Karpas-422 (cell line): ENCODE measurements around the gene ADAP2. TPM values are rescaled to one million over a fixed set of nuclear protein-coding genes. Genes with fewer than 3 reads are reported as not detected.

ENCODE experiments used
- DNase-seq: peaks from one replicate; pipeline ENCODE4 v3.0.0-alpha.2; 2015
- H2AFZ ChIP-seq: fragments of 200-600 bp; sonication (generic); 2 replicates; pipeline ENCODE4 v1.6.1; 2014; ENCODE audit warnings: antibody characterized with exemption, low read length, mixed read lengths
- H3K27ac ChIP-seq: fragments of 200-600 bp; sonication (generic); 2 replicates; pipeline ENCODE4 v1.5.1; 2014; ENCODE audit warnings: mild to moderate bottlenecking, low read length, moderate library complexity
- H3K27me3 ChIP-seq: fragments of 200-600 bp; sonication (generic); 2 replicates; pipeline ENCODE4 v1.6.1; 2014; ENCODE audit warnings: low read length, mixed read lengths
- H3K36me3 ChIP-seq: fragments of 200-600 bp; sonication (generic); 2 replicates; pipeline ENCODE4 v1.6.1; 2014; ENCODE audit warnings: low read length, mixed read lengths; ENCODE audit not compliant: insufficient read depth
- H3K4me1 ChIP-seq: fragments of 200-600 bp; sonication (generic); 2 replicates; pipeline ENCODE4 v1.6.1; 2014; ENCODE audit warnings: mild to moderate bottlenecking, low read length, mixed read lengths
- H3K4me2 ChIP-seq: fragments of 200-600 bp; sonication (generic); 2 replicates; pipeline ENCODE4 v1.6.1; 2014; ENCODE audit warnings: low read length, low read depth, mild to moderate bottlenecking; ENCODE audit not compliant: poor library complexity, severe bottlenecking
- H3K4me3 ChIP-seq: fragments of 200-600 bp; sonication (generic); 2 replicates; pipeline ENCODE4 v1.5.1; 2014; ENCODE audit warnings: mild to moderate bottlenecking, antibody characterized with exemption, low read length, mixed read lengths
- H3K79me2 ChIP-seq: fragments of 200-600 bp; sonication (generic); 2 replicates; pipeline ENCODE4 v1.6.1; 2014; ENCODE audit warnings: mild to moderate bottlenecking, low read length, mixed read lengths
- H3K9ac ChIP-seq: fragments of 200-600 bp; sonication (generic); 2 replicates; pipeline ENCODE4 v1.6.0; 2014; ENCODE audit warnings: low read length
- H3K9me2 ChIP-seq: fragments of 200-600 bp; sonication (generic), shearing (Covaris generic); replicated peaks from 2 replicates; pipeline ENCODE4 v1.6.0; 2014; ENCODE audit warnings: mild to moderate bottlenecking, low read length, moderate library complexity; ENCODE audit not compliant: insufficient read depth
- H3K9me3 ChIP-seq: fragments of 300-700, 200-600 bp; sonication (generic); 2 replicates; pipeline ENCODE4 v1.6.1; 2014; ENCODE audit warnings: low read length, mixed read lengths
- H4K20me1 ChIP-seq: fragments of 200-600 bp; sonication (generic); 2 replicates; pipeline ENCODE4 v1.6.1; 2014; ENCODE audit warnings: mild to moderate bottlenecking, antibody characterized with exemption, low read length, low read depth; ENCODE audit not compliant: insufficient read depth
- total RNA-seq: library from RNA; depleted of rRNA; stranded (reverse); fragments of >200 nt; shearing (Covaris generic); gene quantifications from 2 replicates; pipeline ENCODE4 v1.2.3, GENCODE V29; 2014; ENCODE audit warnings: low replicate concordance

ADAP2 gene
- total RNA-seq, 1 experiment from 2014 or later = 5.0 TPM

GRCh38 chr17:30992551-30992950 lies 70.8 kb downstream of the ADAP2 start:
- no peak overlapping the region for H3K9ac ChIP-seq
- H3K27me3 ChIP-seq = no peaks in the 10 kb centered on the region
- H3K27ac ChIP-seq = no peak overlapping the region
- no peak overlapping the region for H2AFZ ChIP-seq
- peaks cover 23% of the 10 kb centered on the region; the same call in 1 of the 2 replicates for H3K36me3 ChIP-seq
- no peak for DNase-seq
- no peaks in the 10 kb centered on the region for H3K9me3 ChIP-seq
- peaks cover 13% of the 10 kb centered on the region; the same call in 1 of the 2 replicates for H3K79me2 ChIP-seq
- no peaks in the 10 kb centered on the region for H3K4me1 ChIP-seq
- H3K4me3 ChIP-seq = no peak overlapping the region
- no peak overlapping the region for H3K4me2 ChIP-seq
- H3K9me2 ChIP-seq = no peaks in the 10 kb centered on the region
- H4K20me1 ChIP-seq = no peaks in the 10 kb centered on the region

- H3K4me3 ChIP-seq = no peak overlapping the region
- no peaks in the 10 kb centered on the region for H3K27me3 ChIP-seq
- H3K4me1 ChIP-seq = no peaks in the 10 kb centered on the region
- no peak overlapping the region for H2AFZ ChIP-seq
- no peaks in the 10 kb centered on the region for H4K20me1 ChIP-seq
- no peak for DNase-seq
- peaks cover 6% of the 10 kb centered on the region; the same call in 1 of the 2 replicates for H3K79me2 ChIP-seq
- peaks cover 27% of the 10 kb centered on the region for H3K36me3 ChIP-seq
- no peaks in the 10 kb centered on the region for H3K9me2 ChIP-seq
- no peak overlapping the region for H3K4me2 ChIP-seq
- H3K9me3 ChIP-seq = no peaks in the 10 kb centered on the region
- no peak overlapping the region for H3K27ac ChIP-seq
- no peak overlapping the region for H3K9ac ChIP-seq
These were observed 73.6 kb downstream of the ADAP2 start for GRCh38 chr17:30995347-30995746.

GRCh38 chr17:30996486-30996885 lies 74.7 kb downstream of the ADAP2 start:
- Histone ChIP-seq H3K36me3 (peaks cover 20% of the 10 kb centered on the region), H3K9me3 (no peaks in the 10 kb centered on the region), H3K4me3 (no peak overlapping the region), H2AFZ (no peak overlapping the region), H3K4me1 (no peaks in the 10 kb centered on the region), H3K27me3 (no peaks in the 10 kb centered on the region), H4K20me1 (no peaks in the 10 kb centered on the region), H3K4me2 (no peak overlapping the region), H3K79me2 (no peaks in the 10 kb centered on the region), H3K9me2 (no peaks in the 10 kb centered on the region), H3K9ac (no peak overlapping the region), H3K27ac (no peak overlapping the region)
- DNase-seq = no peak

- Histone ChIP-seq H3K27me3 (no peaks in the 10 kb centered on the region), H3K9me2 (no peaks in the 10 kb centered on the region), H3K4me1 (no peaks in the 10 kb centered on the region), H3K9ac (no peak overlapping the region), H3K36me3 (peaks cover 20% of the 10 kb centered on the region), H3K27ac (no peak overlapping the region), H3K79me2 (no peaks in the 10 kb centered on the region), H3K4me3 (no peak overlapping the region), H2AFZ (no peak overlapping the region), H3K9me3 (no peaks in the 10 kb centered on the region), H3K4me2 (no peak overlapping the region), H4K20me1 (no peaks in the 10 kb centered on the region)
- DNase-seq = no peak
These were observed 75.5 kb downstream of the ADAP2 start for GRCh38 chr17:30997270-30997669.

- H4K20me1 ChIP-seq = no peaks in the 10 kb centered on the region
- H2AFZ ChIP-seq = no peak overlapping the region
- no peaks in the 10 kb centered on the region for H3K79me2 ChIP-seq
- no peak overlapping the region for H3K27ac ChIP-seq
- no peaks in the 10 kb centered on the region for H3K9me3 ChIP-seq
- DNase-seq = no peak
- no peak overlapping the region for H3K9ac ChIP-seq
- H3K9me2 ChIP-seq = no peaks in the 10 kb centered on the region
- H3K36me3 ChIP-seq = peaks cover 20% of the 10 kb centered on the region
- H3K4me1 ChIP-seq = no peaks in the 10 kb centered on the region
- no peak overlapping the region for H3K4me3 ChIP-seq
- no peak overlapping the region for H3K4me2 ChIP-seq
- H3K27me3 ChIP-seq = no peaks in the 10 kb centered on the region
These were observed 76.1 kb downstream of the ADAP2 start for GRCh38 chr17:30997842-30998241.

GRCh38 chr17:31002047-31002446 lies 80.3 kb downstream of the ADAP2 start:
- H3K4me3 ChIP-seq = no peak overlapping the region
- no peaks in the 10 kb centered on the region for H3K9me3 ChIP-seq
- H3K27ac ChIP-seq = no peak overlapping the region
- no peaks in the 10 kb centered on the region for H3K27me3 ChIP-seq
- no peaks in the 10 kb centered on the region for H4K20me1 ChIP-seq
- no peaks in the 10 kb centered on the region for H3K79me2 ChIP-seq
- DNase-seq = no peak
- H3K4me2 ChIP-seq = no peak overlapping the region
- no peak overlapping the region for H3K9ac ChIP-seq
- H3K9me2 ChIP-seq = no peaks in the 10 kb centered on the region
- H2AFZ ChIP-seq = no peak overlapping the region
- H3K36me3 ChIP-seq = peaks cover 15% of the 10 kb centered on the region
- H3K4me1 ChIP-seq = peaks cover 6% of the 10 kb centered on the region; the same call in 1 of the 2 replicates

GRCh38 chr17:31003225-31003866 lies 81.6 kb downstream of the ADAP2 start:
- no peak for DNase-seq
- Histone ChIP-seq H2AFZ (no peak overlapping the region), H3K27me3 (no peaks in the 10 kb centered on the region), H3K9ac (no peak overlapping the region), H3K4me2 (no peak overlapping the region), H3K4me3 (no peak overlapping the region), H4K20me1 (no peaks in the 10 kb centered on the region), H3K9me3 (no peaks in the 10 kb centered on the region), H3K9me2 (no peaks in the 10 kb centered on the region), H3K79me2 (peaks cover 8% of the 10 kb centered on the region), H3K27ac (no peak overlapping the region), H3K4me1 (peaks cover 18% of the 10 kb centered on the region), H3K36me3 (peaks cover 11% of the 10 kb centered on the region)

- no peak overlapping the region for H3K4me3 ChIP-seq
- H3K79me2 ChIP-seq = peaks cover 14% of the 10 kb centered on the region
- H3K9me2 ChIP-seq = no peaks in the 10 kb centered on the region
- no peak for DNase-seq
- H3K27me3 ChIP-seq = no peaks in the 10 kb centered on the region
- H3K9ac ChIP-seq = no peak overlapping the region
- H2AFZ ChIP-seq = no peak overlapping the region
- H3K4me2 ChIP-seq = no peak overlapping the region
- peaks cover 24% of the 10 kb centered on the region for H3K4me1 ChIP-seq
- no peaks in the 10 kb centered on the region for H4K20me1 ChIP-seq
- no peak overlapping the region for H3K27ac ChIP-seq
- no peaks in the 10 kb centered on the region for H3K9me3 ChIP-seq
- peaks cover 3% of the 10 kb centered on the region; the same call in 1 of the 2 replicates for H3K36me3 ChIP-seq
These were observed 82.4 kb downstream of the ADAP2 start for GRCh38 chr17:31004160-31004559.
